ENCODE data around the gene PURB. TPM values are rescaled to one million over a fixed set of nuclear protein-coding genes. Genes with fewer than 3 reads are reported as not detected.
"Not testable (repeated sequence)": the region's sequence is repeated elsewhere in the genome, so short reads cannot be mapped to it uniquely, and the experiment has no call there.

The PURB gene
- total RNA-seq, 1 experiment from 2014 or later: 25.2 TPM

- H3K36me3 ChIP-seq (ENCODE audit: control insufficient read depth, insufficient read depth, low read length): no peaks in the 10 kb centered on the region
- in situ Hi-C loops (cut with HindIII; ENCODE audit: low pct_unique_long_range_greater_than_20kb, low sequenced_read_pairs) (no loop called here), intact Hi-C loops (cut with micrococcal nuclease; ENCODE audit: unreplicated experiment) (no loop called here)
- no peak overlapping the region for H3K4me3 ChIP-seq (ENCODE audit: low read depth in 2 of 2, low read length in 2 of 2)
- no peaks in the 10 kb centered on the region for H3K27me3 ChIP-seq (ENCODE audit: control insufficient read depth, insufficient read depth, low read length)
- H3K27ac ChIP-seq (ENCODE audit: low read length): no peak overlapping the region
- BruUV-seq (replicated peaks): no TSS peak
- TF ChIP-seq SIN3A (IDR thresholded peaks at IDR 0.05; ENCODE audit: borderline replicate concordance, insufficient read depth, low read depth, low read length) (no peak), TCF7L2 (IDR thresholded peaks at IDR 0.05; ENCODE audit: low read depth, low read length) (no peak), REST (IDR thresholded peaks at IDR 0.05; ENCODE audit: insufficient read depth in 1 of 2, low read depth in 2 of 2, low read length in 1 of 2) (no peak), CTCF (IDR thresholded peaks at IDR 0.05) (no peak), POLR2AphosphoS5 (IDR thresholded peaks at IDR 0.05; ENCODE audit: low read depth, low read length) (no peak)
- no peaks in the 10 kb centered on the region for H3K9me3 ChIP-seq (ENCODE audit: control insufficient read depth, insufficient read depth, low read depth, low read length)
- H3K4me1 ChIP-seq (ENCODE audit: control insufficient read depth, insufficient read depth, low read length): no peaks in the 10 kb centered on the region
- ChIA-PET CTCF (no interaction called here), POLR2A (no interaction called here)
- DNase-seq (ENCODE audit: low read depth, low spot score) (no peak), ATAC-seq (peak; percentile 29)
These were observed 12.5 kb downstream of the PURB start for GRCh38 chr7:44872787-44873186.

- H3K9me3 ChIP-seq (ENCODE audit: control insufficient read depth, insufficient read depth, low read depth, low read length); H3K27ac ChIP-seq (ENCODE audit: low read length); ATAC-seq; H3K4me3 ChIP-seq (ENCODE audit: low read depth in 2 of 2, low read length in 2 of 2); intact Hi-C loops (cut with micrococcal nuclease; ENCODE audit: unreplicated experiment); H3K36me3 ChIP-seq (ENCODE audit: control insufficient read depth, insufficient read depth, low read length); H3K27me3 ChIP-seq (ENCODE audit: control insufficient read depth, insufficient read depth, low read length); POLR2A ChIA-PET; CTCF ChIA-PET; DNase-seq (ENCODE audit: low read depth, low spot score); H3K4me1 ChIP-seq (ENCODE audit: control insufficient read depth, insufficient read depth, low read length); in situ Hi-C loops (cut with HindIII; ENCODE audit: low pct_unique_long_range_greater_than_20kb, low sequenced_read_pairs); BruUV-seq (replicated peaks): not testable (repeated sequence)
These were observed 13.4 kb downstream of the PURB start for GRCh38 chr7:44871918-44872317.

- H3K4me3 ChIP-seq (ENCODE audit: low read depth in 2 of 2, low read length in 2 of 2); H3K4me1 ChIP-seq (ENCODE audit: control insufficient read depth, insufficient read depth, low read length); BruUV-seq (replicated peaks); H3K9me3 ChIP-seq (ENCODE audit: control insufficient read depth, insufficient read depth, low read depth, low read length); ATAC-seq; H3K27me3 ChIP-seq (ENCODE audit: control insufficient read depth, insufficient read depth, low read length); in situ Hi-C loops (cut with HindIII; ENCODE audit: low pct_unique_long_range_greater_than_20kb, low sequenced_read_pairs); DNase-seq (ENCODE audit: low read depth, low spot score); H3K36me3 ChIP-seq (ENCODE audit: control insufficient read depth, insufficient read depth, low read length); H3K27ac ChIP-seq (ENCODE audit: low read length); POLR2A ChIA-PET; intact Hi-C loops (cut with micrococcal nuclease; ENCODE audit: unreplicated experiment); CTCF ChIA-PET: not testable (repeated sequence)
These were observed 14.6 kb downstream of the PURB start for GRCh38 chr7:44870780-44871179.

GRCh38 chr7:44870336-44870735 is 15.0 kb downstream of the PURB start:
- ATAC-seq; H3K4me3 ChIP-seq (ENCODE audit: low read depth in 2 of 2, low read length in 2 of 2); H3K27me3 ChIP-seq (ENCODE audit: control insufficient read depth, insufficient read depth, low read length); in situ Hi-C loops (cut with HindIII; ENCODE audit: low pct_unique_long_range_greater_than_20kb, low sequenced_read_pairs); BruUV-seq (replicated peaks); H3K9me3 ChIP-seq (ENCODE audit: control insufficient read depth, insufficient read depth, low read depth, low read length); POLR2A ChIA-PET; H3K27ac ChIP-seq (ENCODE audit: low read length); intact Hi-C loops (cut with micrococcal nuclease; ENCODE audit: unreplicated experiment); H3K4me1 ChIP-seq (ENCODE audit: control insufficient read depth, insufficient read depth, low read length); DNase-seq (ENCODE audit: low read depth, low spot score); H3K36me3 ChIP-seq (ENCODE audit: control insufficient read depth, insufficient read depth, low read length); CTCF ChIA-PET: not testable (repeated sequence)
